GM12891 (cell line): ENCODE results near the gene CNR1.

Source experiments
- PAX5 ChIP-seq: IDR thresholded peaks from 2 replicates; pipeline ENCODE4 v1.6.1; 2011; ENCODE audit warnings: low read length, moderate library complexity, mild to moderate bottlenecking; ENCODE audit not compliant: insufficient read depth, severe bottlenecking
- POLR2A ChIP-seq: IDR thresholded peaks from 2 replicates; pipeline ENCODE4 v1.6.1; 2011; ENCODE audit warnings: low read depth, low read length, control low read depth
- POLR2AphosphoS5 ChIP-seq: IDR thresholded peaks from 2 replicates; pipeline ENCODE4 v1.6.1; 2011; ENCODE audit warnings: low read depth, low read length, control low read depth
- POU2F2 ChIP-seq: IDR thresholded peaks from 2 replicates; pipeline ENCODE4 v1.6.1; 2011; ENCODE audit warnings: low read depth, mild to moderate bottlenecking, control low read depth, low read length, moderate library complexity
- SPI1 ChIP-seq: IDR thresholded peaks from 2 replicates; pipeline ENCODE4 v1.6.1; 2011; ENCODE audit warnings: low read depth, low read length, control low read depth
- TAF1 ChIP-seq: IDR thresholded peaks from 2 replicates; pipeline ENCODE4 v1.6.1; 2011; ENCODE audit warnings: low read depth, low read length, control low read depth

GRCh38 chr6:88183471-88183870 lies 17.3 kb upstream of the CNR1 start:
- TF ChIP-seq POLR2AphosphoS5 (no peak), POLR2A (no peak), SPI1 (no peak), TAF1 (no peak), PAX5 (no peak), POU2F2 (no peak)
